ENCODE results near the gene S100A7A. TPM values are rescaled to one million over a fixed set of nuclear protein-coding genes. Genes with fewer than 3 reads are reported as not detected.

S100A7A gene
- total RNA-seq, result not detected
- not detected for polyA plus RNA-seq (ENCODE audit: insufficient read length in 6 of 6)
- long read RNA-seq, donor 1, result 0 reads
- long read RNA-seq, donor 2, result 0 reads
- long read RNA-seq, donor 3, result 0 reads
- long read RNA-seq, donor 4, result 0 reads
- long read RNA-seq, donor 5, result 0 reads
- long read RNA-seq, donor 6, result 0 reads
- long read RNA-seq, donor 7, result 0 reads
- long read RNA-seq, donor 8, result 0 reads
- long read RNA-seq, donor 9, result 0 reads
- long read RNA-seq, donor 10, result 0 reads
- long read RNA-seq, donor 11, result 0 reads
- long read RNA-seq, donor 12, result 0 reads

DNA sequence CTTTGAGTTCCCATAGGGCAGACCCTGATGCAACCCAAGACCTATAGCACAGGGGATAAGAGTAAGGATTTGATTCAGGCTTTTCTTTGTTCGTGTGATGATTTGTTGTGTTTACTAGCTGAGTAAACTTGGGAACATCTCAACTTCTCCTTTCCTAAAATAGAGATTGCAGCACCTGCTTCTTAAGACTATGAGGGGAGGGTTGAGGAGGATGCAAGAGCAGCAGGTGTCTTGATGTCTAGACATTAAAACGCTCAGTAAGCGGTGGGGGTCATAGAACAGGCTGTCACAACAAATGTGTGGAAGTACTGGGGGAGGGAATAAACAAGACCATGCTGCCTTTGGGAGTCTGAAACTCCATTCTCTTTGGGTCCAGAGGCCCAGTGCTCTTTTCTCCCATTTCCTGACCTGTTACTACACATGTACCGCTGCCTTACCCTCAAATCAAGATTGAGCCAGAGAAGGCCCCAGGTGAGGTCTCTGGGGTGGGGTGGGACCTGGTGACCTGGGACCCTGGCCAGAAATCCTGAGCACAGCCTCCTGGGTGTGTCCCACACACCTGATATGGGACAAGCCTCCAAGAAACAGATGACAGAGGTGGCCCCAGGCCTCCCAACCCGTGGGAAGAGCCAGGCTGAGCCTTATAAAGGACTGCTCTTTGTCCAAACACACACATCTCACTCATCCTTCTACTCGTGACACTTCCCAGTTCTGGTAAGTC lies at the start of gene S100A7A:
TSS of gene S100A7A (plus strand) at position 671 of the 721 bp plus-strand sequence. CDS start 1,563 bp downstream, outside the sequence.
- Histone ChIP-seq H3K4me1 (no peaks in the 10 kb centered on the region), H3K36me3 (no peaks in the 10 kb centered on the region), H3K9me3 (peaks cover 0 to 4% of the 10 kb centered on the region in 2 donors), H3K27me3 (peaks cover 0 to 27% of the 10 kb centered on the region in 2 donors), H3K4me3 (no peak within 1 kb of the TSS), H3K27ac (no peak within 1 kb of the TSS)
- TF ChIP-seq, protein P1, sequence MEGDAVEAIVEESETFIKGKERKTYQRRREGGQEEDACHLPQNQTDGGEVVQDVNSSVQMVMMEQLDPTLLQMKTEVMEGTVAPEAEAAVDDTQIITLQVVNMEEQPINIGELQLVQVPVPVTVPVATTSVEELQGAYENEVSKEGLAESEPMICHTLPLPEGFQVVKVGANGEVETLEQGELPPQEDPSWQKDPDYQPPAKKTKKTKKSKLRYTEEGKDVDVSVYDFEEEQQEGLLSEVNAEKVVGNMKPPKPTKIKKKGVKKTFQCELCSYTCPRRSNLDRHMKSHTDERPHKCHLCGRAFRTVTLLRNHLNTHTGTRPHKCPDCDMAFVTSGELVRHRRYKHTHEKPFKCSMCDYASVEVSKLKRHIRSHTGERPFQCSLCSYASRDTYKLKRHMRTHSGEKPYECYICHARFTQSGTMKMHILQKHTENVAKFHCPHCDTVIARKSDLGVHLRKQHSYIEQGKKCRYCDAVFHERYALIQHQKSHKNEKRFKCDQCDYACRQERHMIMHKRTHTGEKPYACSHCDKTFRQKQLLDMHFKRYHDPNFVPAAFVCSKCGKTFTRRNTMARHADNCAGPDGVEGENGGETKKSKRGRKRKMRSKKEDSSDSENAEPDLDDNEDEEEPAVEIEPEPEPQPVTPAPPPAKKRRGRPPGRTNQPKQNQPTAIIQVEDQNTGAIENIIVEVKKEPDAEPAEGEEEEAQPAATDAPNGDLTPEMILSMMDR (IDR thresholded peaks at IDR 0.05), result no peak
- DNase-seq (no peak), ATAC-seq (no peak)
- intact Hi-C loops (cut with DNase I), result no loop called here

DNA sequence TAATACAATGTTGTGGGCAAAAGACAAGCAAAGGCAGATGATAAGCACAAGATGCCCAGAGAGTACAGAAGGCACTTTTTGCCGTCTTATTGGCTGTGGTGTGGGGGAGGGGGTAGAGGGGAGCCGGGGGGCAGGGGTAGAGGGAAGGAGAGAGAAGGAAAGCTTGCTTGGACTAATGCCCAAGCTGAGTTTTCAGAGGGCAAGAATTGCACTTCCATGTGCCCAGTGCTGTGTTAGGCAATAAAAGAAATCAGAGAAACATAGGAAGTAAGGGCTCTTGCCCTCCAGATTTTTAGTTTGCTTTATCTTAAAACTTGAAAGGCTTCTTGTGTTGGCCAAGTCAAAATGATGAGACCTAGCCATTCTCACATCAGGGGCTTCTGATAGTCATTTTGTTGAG lies 49.2 kb upstream of the S100A7A start:
- H3K9me3 ChIP-seq, result no peaks in the 10 kb centered on the region
- peaks cover 0 to 71% of the 10 kb centered on the region in 2 donors for H3K4me1 ChIP-seq
- ATAC-seq, result no peak
- no peaks in the 10 kb centered on the region for H3K27me3 ChIP-seq
- no peak overlapping the region for H3K4me3 ChIP-seq
- no peaks in the 10 kb centered on the region for H3K36me3 ChIP-seq
- no peak for DNase-seq
- intact Hi-C loops (cut with DNase I), result no loop called here
- peak overlapping the region; percentile 0 to 94 for H3K27ac ChIP-seq
- TF ChIP-seq, protein P1 (IDR thresholded peaks at IDR 0.05), result no peak

DNA sequence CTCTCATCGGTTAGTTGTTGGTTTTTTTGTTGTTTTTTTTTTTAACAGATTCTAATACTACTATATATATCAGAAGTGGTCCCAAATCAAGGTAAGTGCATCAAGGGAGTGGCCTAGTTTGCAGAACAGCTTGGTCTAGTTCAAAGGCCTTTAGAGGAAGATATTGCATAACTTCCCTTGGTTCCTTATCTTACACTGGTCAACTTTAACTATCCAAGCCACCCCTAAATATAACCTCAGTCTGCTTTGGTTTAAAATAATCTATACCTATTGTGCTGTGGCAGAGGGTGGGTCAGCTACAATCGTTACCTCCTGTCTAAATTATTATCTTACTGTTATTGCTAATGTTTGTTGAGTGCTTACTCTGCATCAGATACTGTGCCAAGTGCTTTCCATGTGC lies 47.8 kb upstream of the S100A7A start:
- H3K36me3 ChIP-seq, result no peaks in the 10 kb centered on the region
- ATAC-seq (peak; percentile 76), DNase-seq (no peak)
- no peak overlapping the region for H3K4me3 ChIP-seq
- peak overlapping the region in 1 of 2 donors; percentile 94 for H3K27ac ChIP-seq
- no peaks in the 10 kb centered on the region for H3K27me3 ChIP-seq
- TF ChIP-seq, protein P1 (IDR thresholded peaks at IDR 0.05), result no peak
- intact Hi-C loops (cut with DNase I), result no loop called here
- no peaks in the 10 kb centered on the region for H3K9me3 ChIP-seq
- peaks cover 0 to 61% of the 10 kb centered on the region in 2 donors for H3K4me1 ChIP-seq

DNA sequence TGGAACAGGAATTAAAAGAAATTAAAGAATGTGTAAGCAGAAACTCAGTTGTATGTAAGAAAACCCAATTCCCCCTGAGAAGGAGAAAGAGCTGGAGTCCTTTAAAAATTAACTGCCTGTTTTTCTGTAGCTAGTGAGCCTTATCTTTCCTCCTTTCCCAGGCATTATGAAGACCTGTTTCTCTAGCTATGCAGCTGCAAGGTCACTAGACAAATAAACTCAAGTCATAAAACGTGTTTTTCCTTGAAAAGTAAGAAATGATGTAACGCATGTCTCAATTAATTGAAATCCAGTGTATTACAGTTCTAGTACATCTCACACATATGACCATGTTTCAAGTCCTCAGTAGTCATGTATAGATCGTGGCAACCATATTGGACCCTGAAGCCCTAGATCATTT lies 46.2 kb upstream of the S100A7A start:
- DNase-seq, result no peak
- H3K9me3 ChIP-seq, result no peaks in the 10 kb centered on the region
- intact Hi-C loops (cut with DNase I), result no loop called here
- TF ChIP-seq, protein P1 (IDR thresholded peaks at IDR 0.05), result no peak
- no peaks in the 10 kb centered on the region for H3K36me3 ChIP-seq
- no peaks in the 10 kb centered on the region for H3K27me3 ChIP-seq
- H3K4me1 ChIP-seq, result peaks cover 0 to 62% of the 10 kb centered on the region in 2 donors
- H3K27ac ChIP-seq, result no peak overlapping the region
- ATAC-seq, result no peak
- no peak overlapping the region for H3K4me3 ChIP-seq

DNA sequence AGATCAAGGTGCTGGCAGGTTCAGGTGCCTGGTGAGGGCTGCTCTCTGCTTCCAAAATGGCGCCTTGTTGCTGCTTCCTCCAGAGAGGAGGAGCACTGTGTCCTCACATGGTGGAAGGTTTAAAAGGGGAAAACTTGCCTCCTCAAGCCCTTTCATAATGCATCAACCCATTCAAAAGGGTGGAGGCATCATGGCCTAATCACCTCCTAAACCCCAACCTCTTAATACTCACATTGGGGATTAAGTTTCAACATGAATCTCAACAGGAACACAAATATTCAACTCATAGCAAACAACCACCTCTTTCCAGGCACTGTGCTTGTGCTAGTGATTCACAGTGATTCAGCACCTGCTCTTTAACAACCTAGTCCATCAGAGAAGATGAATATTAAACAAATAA lies 45.1 kb upstream of the S100A7A start:
- Histone ChIP-seq H3K27me3 (no peaks in the 10 kb centered on the region), H3K4me1 (peaks cover 0 to 63% of the 10 kb centered on the region in 2 donors), H3K9me3 (no peaks in the 10 kb centered on the region), H3K4me3 (no peak overlapping the region), H3K27ac (peak overlapping the region in 1 of 2 donors; percentile 85), H3K36me3 (no peaks in the 10 kb centered on the region)
- no peak for ATAC-seq
- TF ChIP-seq, protein P1 (IDR thresholded peaks at IDR 0.05), result no peak
- intact Hi-C loops (cut with DNase I), result no loop called here
- no peak for DNase-seq

Data from left lung (tissue), 14 donors.